GM21423 (cell line): ENCODE data around the gene CD109.
A peak's percentile ranks its signal among the peaks of the same experiment; 100 is the strongest.
"Not testable (repeated sequence)": the region's sequence is repeated elsewhere in the genome, so short reads cannot be mapped to it uniquely, and the experiment has no call there.

Source experiments
- ATAC-seq: cut with Tn5 transposase; IDR thresholded peaks from one replicate; pipeline ENCODE4 v1.9.1; 2021; ENCODE audit warnings: mild to moderate bottlenecking, moderate library complexity; ENCODE audit not compliant: unreplicated experiment

The CD109 gene

DNA sequence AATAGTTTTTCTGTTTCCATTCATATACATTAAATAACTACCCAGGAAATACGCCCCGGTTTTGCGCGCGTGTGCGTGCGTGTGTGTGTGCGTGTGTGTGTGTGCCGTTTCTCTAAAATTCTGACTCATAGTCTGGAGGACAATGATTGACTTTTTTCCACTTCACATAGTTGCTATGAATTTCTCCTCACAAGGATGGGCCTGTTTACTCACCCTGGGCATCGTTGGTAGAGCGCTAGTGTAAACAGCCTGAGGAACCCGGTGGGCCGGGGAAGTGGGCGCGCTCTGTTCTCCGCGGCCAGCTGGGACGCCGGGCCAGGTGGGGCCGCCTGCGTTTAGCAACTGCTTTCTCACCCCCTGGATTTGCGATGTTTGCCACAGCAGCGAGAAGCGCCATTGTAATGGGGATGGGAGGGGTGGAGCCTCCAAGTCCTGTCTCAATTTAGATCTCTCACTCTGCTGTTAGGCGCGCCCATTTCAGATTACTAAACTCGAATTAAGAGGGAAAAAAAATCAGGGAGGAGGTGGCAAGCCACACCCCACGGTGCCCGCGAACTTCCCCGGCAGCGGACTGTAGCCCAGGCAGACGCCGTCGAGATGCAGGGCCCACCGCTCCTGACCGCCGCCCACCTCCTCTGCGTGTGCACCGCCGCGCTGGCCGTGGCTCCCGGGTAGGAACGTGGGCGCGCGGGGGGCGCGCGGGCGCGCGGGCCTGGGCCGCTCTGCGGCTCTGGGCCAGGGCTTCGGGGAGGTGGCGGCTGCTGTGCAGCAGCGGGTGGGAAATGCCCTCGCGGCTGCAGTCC lies at the start of gene CD109:
Gene CD109, plus strand, starts transcription at position 585 of the 803 bp plus-strand sequence. Its CDS starts 13 bp downstream, at position 598.
- peak; percentile 52 for ATAC-seq

DNA sequence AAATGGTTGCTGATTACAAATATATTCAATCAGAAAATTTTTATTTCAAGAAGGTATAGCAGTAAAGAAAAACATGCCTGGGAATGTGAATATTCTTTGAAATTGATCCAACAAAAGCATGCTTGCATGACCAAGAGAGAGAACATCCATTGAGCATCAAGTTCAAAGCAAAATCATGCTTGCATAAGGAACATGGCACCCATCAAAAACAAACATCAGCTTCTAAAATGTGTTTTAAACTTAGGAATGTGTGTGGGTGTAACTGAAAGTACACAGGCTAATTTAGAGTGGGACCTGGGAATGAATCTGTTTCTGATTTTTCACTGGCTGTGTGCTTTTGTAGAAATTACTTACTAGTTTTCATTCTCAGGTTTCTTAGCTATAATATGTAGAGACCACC lies 47.8 kb upstream of the CD109 start:
- ATAC-seq = no peak

DNA sequence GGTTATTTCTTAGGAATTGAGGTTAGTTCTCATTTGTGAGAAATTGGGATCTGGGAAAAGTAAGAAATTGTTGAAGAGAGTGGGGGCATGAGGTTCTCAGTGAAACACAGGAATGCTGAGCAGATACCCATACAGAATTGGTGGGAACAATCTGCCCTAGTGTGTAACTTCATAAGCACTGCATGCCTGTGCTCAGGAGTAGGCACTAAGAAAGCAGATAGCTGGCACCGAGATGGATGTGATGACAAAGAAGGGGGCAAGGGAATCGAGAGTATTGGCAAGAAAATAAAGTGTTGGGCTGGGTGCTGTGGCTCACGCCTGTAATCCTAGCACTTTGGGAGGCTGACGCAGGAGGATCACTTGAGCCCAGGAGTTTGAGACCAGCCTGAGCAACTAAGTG lies 46.2 kb upstream of the CD109 start:
- no peak for ATAC-seq

- peak; percentile 44 for ATAC-seq
Observed at GRCh38 chr6:73652637-73653570, 43.1 kb upstream of the CD109 start.

DNA sequence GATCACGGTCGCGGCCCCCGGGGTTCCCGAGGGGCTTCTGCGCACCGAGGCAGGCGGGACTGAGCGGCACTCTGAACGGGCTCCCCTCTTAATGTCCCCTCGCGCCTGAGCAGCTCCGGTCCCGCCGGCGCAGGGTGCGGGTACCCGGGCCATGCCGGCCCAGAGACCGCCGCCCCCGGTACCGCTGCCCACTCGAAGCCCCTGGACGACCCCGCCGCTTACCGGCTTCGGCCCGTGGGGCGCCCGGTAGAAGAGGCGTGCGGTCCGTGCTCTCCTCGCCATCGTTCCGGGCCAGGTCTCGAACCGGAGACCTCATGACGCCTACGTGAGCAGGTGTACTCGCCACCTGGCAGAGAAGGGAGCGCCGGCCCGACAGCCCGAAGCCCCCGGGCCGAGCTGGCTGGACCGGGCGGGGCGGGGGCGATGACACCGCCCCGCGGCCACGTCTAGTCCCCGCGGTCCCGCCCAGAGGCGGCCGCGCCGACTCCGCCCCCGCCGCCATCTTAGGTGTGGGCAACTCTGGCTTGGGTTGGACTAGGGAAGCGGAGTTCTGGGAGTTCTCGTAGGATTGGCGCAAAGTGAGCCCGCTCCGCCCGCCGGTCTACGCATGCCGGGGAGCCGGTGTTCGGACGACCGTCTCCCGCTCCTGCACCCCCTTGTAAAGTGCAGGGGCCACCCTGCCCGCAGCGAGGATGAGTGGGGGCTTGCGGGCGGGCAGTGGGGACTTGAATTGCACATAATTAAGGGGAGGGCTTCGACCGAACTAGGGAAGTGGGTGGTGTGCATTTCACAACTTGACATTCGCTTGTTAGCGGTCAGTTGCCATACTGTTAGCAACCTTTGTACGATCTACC lies 42.2 kb upstream of the CD109 start, which contains the start of gene SLC17A5:
Gene SLC17A5, minus strand, starts transcription at position 422 of the 854 bp plus-strand sequence. Its CDS starts 106 bp downstream, at position 316.
- ATAC-seq = peak; percentile 85

DNA sequence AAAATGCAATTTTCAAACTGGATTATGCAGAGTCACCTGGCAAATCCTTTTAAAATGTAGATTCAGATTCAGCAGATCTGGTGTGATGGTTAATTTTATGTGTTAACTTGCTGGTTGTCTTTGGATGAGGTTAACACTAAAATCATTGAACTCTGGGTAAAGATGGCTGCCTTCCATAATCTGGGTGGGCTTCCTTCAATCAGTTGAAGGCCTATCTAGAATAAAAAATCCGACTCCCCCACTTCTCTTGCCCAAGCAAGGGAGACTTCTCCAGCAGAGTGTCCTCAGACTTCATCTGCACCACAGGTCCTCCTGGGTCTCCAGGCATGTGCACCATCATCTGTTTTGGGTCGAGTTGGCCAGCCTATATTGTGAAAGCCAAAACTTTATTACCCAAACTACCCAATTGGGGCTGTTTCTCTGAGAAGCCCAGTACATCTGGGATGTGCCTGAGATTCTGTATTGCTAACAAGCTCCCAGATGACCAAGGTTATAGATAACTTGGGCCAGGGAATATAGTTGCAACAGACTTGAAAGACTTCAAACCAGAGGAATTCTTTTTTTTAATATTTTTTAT lies 40.6 kb upstream of the CD109 start:
- no peak for ATAC-seq

DNA sequence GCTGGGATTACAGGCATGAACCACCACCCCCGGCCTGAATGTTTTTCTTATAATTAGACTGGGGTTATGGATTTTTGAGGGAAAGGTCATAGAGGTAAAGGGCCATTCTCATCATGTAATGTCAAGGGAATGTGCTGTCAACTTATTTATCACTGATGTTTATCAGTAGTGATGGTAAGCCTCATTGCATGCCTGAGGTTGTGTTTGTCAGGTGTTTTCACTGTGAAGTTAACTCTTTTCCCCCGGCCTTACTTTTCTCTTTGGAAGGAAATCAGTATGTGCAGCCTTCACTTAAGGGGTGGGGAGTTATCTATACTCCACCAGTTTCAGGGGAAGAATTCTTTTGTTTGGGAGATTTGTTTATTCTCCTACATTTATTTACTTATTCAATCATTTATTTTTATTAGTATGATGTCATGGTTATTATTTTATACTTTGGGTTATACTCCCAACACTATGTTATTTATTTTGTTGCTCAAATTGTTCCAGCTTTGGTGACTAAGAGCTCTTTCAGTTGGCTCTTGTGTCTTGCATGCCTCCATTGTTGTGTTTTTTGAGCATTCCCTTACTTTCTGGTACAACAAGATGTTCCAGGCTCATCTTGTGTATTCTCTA lies 39.4 kb upstream of the CD109 start:
- ATAC-seq = no peak

DNA sequence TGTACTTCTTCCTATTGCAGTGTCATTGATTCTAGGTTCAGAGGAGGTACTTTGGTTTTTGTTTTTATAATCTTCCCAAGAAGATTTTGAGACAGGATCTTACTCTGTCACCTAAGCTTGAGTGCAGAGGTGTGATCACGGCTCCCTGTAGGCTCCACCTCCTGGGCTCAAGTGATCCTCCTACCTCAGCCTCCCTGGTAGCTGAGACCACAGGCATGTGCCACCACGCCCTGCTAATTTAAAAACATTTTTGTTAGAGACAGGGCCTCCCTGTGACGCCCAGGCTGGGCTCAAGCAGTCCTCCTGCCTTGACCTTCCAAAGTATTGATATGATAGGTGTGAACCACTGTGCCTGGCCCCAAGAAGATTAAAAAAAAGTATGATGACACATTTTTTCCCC lies 38.8 kb upstream of the CD109 start:
- ATAC-seq = no peak

DNA sequence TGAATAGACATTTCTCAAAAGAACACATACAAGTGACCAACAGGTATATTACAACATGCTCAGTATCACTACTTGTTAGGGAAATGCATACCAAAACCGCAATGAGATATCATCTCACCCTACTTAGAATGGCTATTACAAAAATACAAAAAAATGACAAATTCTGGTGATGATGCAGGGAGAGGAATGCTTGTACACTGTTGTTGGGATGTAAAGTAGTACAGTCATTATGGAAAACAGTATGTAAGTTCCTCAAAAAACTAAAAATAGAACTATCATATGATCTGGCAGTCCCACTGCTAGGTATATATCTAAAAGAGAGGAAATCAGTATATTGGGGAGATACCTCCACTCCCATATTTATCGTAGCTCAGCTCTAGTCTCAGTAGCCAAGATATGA lies 31.3 kb upstream of the CD109 start:
- ATAC-seq = no peak

DNA sequence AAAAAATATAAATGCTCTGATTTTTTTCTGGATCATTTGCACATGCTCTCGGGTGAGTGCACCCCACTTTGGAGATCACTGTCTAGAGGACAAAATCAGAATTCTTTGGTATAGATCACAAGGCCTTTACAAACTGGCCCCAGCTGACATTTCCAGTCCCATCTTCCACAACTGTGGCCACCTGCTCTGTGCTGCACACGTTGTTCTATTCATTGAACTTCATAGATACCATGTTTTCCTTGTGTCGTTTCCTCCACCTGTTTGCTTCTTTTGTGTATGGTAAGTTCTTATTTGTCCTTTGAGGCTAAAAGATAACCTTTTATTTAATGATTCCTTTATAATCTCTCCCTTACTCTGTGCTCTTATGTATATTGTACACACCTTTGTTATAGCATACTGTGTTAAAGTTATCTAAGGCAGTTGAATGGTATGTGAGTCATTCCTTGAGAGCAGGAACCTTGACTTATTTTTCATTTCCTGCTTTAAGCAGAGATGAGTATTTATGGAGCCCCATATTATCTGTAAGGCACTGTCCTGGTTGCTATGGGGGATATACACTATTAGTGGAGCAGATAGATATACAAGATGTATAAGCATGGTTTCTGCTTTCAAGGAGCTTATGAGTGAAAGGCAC lies 30.2 kb upstream of the CD109 start:
- peak; percentile 47 for ATAC-seq

- no peak for ATAC-seq
Observed at GRCh38 chr6:73666393-73666792, 29.6 kb upstream of the CD109 start.

DNA sequence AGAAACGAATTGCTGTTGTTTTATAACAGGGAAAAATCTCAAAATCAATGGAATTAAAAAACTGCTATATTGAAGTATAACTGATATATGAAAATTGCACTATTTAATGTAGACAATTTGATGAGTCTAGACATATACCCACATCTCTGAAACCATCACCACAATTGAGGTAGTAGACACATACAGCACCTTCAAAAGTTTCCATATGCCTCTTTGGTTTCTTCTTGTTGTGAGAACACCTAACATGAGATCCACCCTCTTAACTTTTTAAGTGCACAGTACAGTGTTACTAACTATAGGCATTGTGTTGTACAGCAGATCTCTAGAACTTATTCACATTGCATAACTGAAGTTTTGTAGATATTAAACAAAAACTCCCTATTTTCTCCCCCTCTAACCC lies 28.2 kb upstream of the CD109 start:
- ATAC-seq = no peak

GRCh38 chr6:73669005-73669404 lies 27.0 kb upstream of the CD109 start:
- no peak for ATAC-seq

- no peak for ATAC-seq
Observed at GRCh38 chr6:73671911-73672685, 23.9 kb upstream of the CD109 start.

GRCh38 chr6:73675466-73676098 lies 20.4 kb upstream of the CD109 start:
- peak; percentile 91 for ATAC-seq

DNA sequence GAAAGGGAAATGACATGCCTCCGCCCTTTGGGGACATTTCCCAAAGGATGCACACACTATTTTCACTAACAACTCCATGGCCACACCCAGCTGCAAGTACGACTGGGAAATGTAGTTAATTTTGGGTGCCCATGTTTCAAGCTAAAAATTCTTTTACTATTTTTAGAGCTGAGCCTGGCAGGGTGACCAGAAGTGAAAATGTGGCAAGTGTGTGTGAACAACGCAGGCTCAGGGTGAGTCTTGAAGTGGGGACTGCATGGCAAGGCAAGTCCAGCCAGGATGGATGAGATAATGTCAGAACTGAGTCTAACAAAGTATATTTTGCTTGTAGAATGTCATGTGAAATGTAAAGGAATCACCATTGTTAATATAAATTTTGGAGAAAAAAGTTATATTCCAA lies 17.0 kb upstream of the CD109 start:
- ATAC-seq = no peak

DNA sequence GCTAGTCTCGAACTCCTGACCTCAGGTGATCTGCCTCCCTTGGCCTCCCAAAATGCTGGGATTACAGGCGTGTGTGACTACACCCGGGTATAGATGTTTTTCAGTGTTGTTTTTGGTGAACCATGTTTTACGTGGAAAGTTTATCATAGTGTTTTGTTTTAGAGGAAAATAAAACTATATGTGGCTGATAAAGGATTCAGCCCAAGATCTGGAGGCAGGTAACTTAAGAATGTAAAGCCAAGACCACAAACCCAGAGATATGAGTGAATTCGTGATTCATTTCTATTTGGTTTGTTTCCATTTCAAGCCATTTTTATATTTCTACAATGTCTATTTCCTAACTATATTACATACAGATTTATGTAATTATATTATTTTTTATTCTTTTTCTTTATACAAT lies 16.2 kb upstream of the CD109 start:
- ATAC-seq = not testable (repeated sequence)

DNA sequence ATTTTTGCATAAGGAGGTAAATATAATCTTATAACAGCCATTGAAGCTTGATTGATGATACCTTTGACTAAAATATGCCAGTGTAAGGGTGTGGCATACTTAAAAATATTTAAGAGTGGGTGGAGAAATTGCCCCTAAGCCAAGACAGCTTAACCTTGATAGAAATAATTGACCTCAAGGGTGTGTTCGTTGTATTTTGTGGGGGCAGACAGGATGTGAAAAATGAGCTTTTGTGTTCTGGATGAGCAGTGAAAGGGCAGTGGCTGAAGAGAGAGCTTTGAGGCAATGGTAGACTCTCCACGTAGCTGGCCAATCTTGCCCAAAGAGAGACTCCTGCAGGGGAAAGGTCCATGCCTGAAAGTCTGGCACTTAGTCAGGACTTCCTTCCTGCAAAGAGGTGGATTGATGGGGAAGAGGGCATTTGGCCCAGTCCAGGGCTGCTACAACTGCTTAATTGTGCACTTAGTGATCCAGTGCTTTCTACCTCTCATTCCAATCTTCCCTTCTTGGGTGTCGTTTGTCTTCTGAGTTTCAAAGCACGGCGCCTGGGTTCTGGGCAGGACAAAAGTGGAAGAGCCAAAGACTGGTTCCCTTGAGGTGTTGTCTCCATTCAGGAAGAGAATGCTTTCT lies 15.6 kb upstream of the CD109 start:
- no peak for ATAC-seq
